OCI-LY7 (cell line): ENCODE data around the gene INTS14.

Experiments used
- EZH2phosphoT487 ChIP-seq: fragments of 200-600 bp; sonication (generic); IDR thresholded peaks from 2 replicates; pipeline ENCODE4 v1.6.1; 2018; ENCODE audit warnings: low read depth, borderline replicate concordance, mild to moderate bottlenecking, mixed run types, antibody characterized with exemption, low read length, moderate library complexity, mixed read lengths
- TF ChIP-seq, protein P1 (sequence below): fragments of 200-600 bp; sonication (generic); conservative IDR thresholded peaks from 2 replicates; pipeline ENCODE4 v1.5.1; 2014; ENCODE audit warnings: mild to moderate bottlenecking, antibody characterized with exemption, low read length, moderate library complexity, mixed read lengths

DNA sequence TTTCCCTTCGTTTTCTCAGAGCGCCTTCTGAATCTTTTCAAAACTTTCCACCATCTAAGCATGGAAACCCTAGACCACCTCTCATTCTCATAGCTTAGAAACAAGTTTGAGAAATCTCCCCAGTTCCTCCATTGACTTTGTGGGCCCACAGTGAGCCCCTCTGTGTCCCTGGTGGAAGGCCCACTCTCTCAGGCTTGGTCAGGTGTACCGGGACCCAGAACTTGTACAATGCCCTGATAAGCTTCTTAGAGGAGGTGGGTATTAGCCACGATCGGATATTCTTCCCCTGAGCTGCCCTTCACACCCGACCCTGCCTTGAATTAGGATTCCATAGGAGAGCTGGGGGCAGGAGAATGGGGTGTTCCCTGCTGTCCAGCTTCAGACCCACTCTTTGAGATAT lies 10.7 kb upstream of the INTS14 start, which contains the start of gene SLC24A1:
- TF ChIP-seq, protein P1, sequence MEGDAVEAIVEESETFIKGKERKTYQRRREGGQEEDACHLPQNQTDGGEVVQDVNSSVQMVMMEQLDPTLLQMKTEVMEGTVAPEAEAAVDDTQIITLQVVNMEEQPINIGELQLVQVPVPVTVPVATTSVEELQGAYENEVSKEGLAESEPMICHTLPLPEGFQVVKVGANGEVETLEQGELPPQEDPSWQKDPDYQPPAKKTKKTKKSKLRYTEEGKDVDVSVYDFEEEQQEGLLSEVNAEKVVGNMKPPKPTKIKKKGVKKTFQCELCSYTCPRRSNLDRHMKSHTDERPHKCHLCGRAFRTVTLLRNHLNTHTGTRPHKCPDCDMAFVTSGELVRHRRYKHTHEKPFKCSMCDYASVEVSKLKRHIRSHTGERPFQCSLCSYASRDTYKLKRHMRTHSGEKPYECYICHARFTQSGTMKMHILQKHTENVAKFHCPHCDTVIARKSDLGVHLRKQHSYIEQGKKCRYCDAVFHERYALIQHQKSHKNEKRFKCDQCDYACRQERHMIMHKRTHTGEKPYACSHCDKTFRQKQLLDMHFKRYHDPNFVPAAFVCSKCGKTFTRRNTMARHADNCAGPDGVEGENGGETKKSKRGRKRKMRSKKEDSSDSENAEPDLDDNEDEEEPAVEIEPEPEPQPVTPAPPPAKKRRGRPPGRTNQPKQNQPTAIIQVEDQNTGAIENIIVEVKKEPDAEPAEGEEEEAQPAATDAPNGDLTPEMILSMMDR = no peak
- TF ChIP-seq EZH2phosphoT487 = no peak
